ENCODE measurements around the gene MAML3.

The MAML3 gene

DNA sequence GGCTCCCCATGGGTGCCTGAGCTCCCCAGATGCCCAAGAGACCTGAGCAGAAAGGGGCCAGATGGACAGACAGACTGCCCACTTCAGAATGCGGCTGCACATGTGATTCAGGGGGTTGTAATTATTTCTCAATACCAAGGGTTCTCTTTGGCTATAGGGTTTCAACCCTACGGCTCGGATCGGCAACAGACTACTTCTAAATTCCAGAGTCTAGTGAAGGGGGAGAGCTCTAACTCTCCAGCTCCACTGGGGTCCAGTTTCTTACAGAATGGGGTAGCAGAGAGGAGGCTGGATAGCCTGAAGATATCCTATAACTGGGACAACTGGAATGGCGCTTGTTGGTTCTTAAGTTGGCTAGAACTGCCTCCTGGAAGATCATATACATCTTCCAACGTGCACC is 352.1 kb downstream of the MAML3 start:
- Histone ChIP-seq H3K4me3 (ENCODE audit: low read length) (no peak overlapping the region), H3K36me3 (ENCODE audit: control insufficient read depth, low read length) (no peaks in the 10 kb centered on the region)
- TF ChIP-seq CTCF (IDR thresholded peaks at IDR 0.05; ENCODE audit: low read depth, low read length, poor library complexity, severe bottlenecking) = no peak
- no peak for TF ChIP-seq EZH2phosphoT487 (IDR thresholded peaks at IDR 0.05; ENCODE audit: borderline replicate concordance, low read length)

GRCh38 chr4:139800082-139800481 is 353.9 kb downstream of the MAML3 start:
- Histone ChIP-seq H3K9me2 (replicated peaks; ENCODE audit: control insufficient read depth, low read length) (no peaks in the 10 kb centered on the region), H3K4me2 (ENCODE audit: low read length) (no peak overlapping the region), H3K4me3 (ENCODE audit: low read length) (no peak overlapping the region), H4K20me1 (ENCODE audit: control insufficient read depth, insufficient read depth, low read depth, low read length) (no peaks in the 10 kb centered on the region), H3K36me3 (ENCODE audit: control insufficient read depth, low read length) (no peaks in the 10 kb centered on the region), H3K79me2 (ENCODE audit: control insufficient read depth, low read length) (no peaks in the 10 kb centered on the region), H3K4me1 (ENCODE audit: control insufficient read depth, low read length) (peaks cover 3% of the 10 kb centered on the region; the same call in 1 of the 2 replicates), H3K27me3 (ENCODE audit: control insufficient read depth, low read length) (no peaks in the 10 kb centered on the region), H3K27ac (ENCODE audit: low read depth, low read length) (no peak overlapping the region), H3K9me3 (ENCODE audit: control insufficient read depth, insufficient read depth, low read length) (no peaks in the 10 kb centered on the region), H3F3A (ENCODE audit: control insufficient read depth, insufficient read depth) (no peaks in the 10 kb centered on the region)
- TF ChIP-seq EZH2phosphoT487 (IDR thresholded peaks at IDR 0.05; ENCODE audit: borderline replicate concordance, low read length) = no peak
- TF ChIP-seq CTCF (IDR thresholded peaks at IDR 0.05; ENCODE audit: low read depth, low read length, poor library complexity, severe bottlenecking) = no peak

More for the DNA sequence above, 352.1 kb downstream of the MAML3 start:
- Histone ChIP-seq H3K4me1 (ENCODE audit: control insufficient read depth, low read length) (peaks cover 3% of the 10 kb centered on the region; the same call in 1 of the 2 replicates), H3F3A (ENCODE audit: control insufficient read depth, insufficient read depth) (no peaks in the 10 kb centered on the region), H3K4me2 (ENCODE audit: low read length) (no peak overlapping the region), H3K79me2 (ENCODE audit: control insufficient read depth, low read length) (no peaks in the 10 kb centered on the region), H3K27ac (ENCODE audit: low read depth, low read length) (no peak overlapping the region), H3K9me3 (ENCODE audit: control insufficient read depth, insufficient read depth, low read length) (no peaks in the 10 kb centered on the region), H3K9me2 (replicated peaks; ENCODE audit: control insufficient read depth, low read length) (no peaks in the 10 kb centered on the region), H3K27me3 (ENCODE audit: control insufficient read depth, low read length) (no peaks in the 10 kb centered on the region), H4K20me1 (ENCODE audit: control insufficient read depth, insufficient read depth, low read depth, low read length) (no peaks in the 10 kb centered on the region)

- Histone ChIP-seq H3K36me3 (ENCODE audit: control insufficient read depth, low read length) (no peaks in the 10 kb centered on the region), H3K79me2 (ENCODE audit: control insufficient read depth, low read length) (no peaks in the 10 kb centered on the region), H3K27ac (ENCODE audit: low read depth, low read length) (no peak overlapping the region), H3K9me2 (replicated peaks; ENCODE audit: control insufficient read depth, low read length) (no peaks in the 10 kb centered on the region), H3K4me3 (ENCODE audit: low read length) (no peak overlapping the region), H3K27me3 (ENCODE audit: control insufficient read depth, low read length) (no peaks in the 10 kb centered on the region), H4K20me1 (ENCODE audit: control insufficient read depth, insufficient read depth, low read depth, low read length) (no peaks in the 10 kb centered on the region), H3K9me3 (ENCODE audit: control insufficient read depth, insufficient read depth, low read length) (no peaks in the 10 kb centered on the region), H3F3A (ENCODE audit: control insufficient read depth, insufficient read depth) (no peaks in the 10 kb centered on the region), H3K4me2 (ENCODE audit: low read length) (no peak overlapping the region), H3K4me1 (ENCODE audit: control insufficient read depth, low read length) (peaks cover 3% of the 10 kb centered on the region; the same call in 1 of the 2 replicates)
- TF ChIP-seq EZH2phosphoT487 (IDR thresholded peaks at IDR 0.05; ENCODE audit: borderline replicate concordance, low read length) = no peak
- TF ChIP-seq CTCF (IDR thresholded peaks at IDR 0.05; ENCODE audit: low read depth, low read length, poor library complexity, severe bottlenecking) = no peak
Observed at GRCh38 chr4:139799615-139800014, 354.4 kb downstream of the MAML3 start.

All from DOHH2 (cell line).